Posterior vena cava (tissue), 2 donors: ENCODE results near the gene TIMMDC1. TPM values are rescaled to one million over a fixed set of nuclear protein-coding genes. Genes with fewer than 3 reads are reported as not detected.

Experiments used
- DNase-seq: peaks from one replicate; pipeline ENCODE4 v3.0.0-alpha.2; 2020; ENCODE audit warnings: low spot score
- intact Hi-C, 2 donors: fragments of 100-400 bp; cut with DNase I; formaldehyde crosslinking; loops; one replicate each; pipeline versions ENCODE4 v1.14.1 to v1.14.2; 2022 to 2023
- total RNA-seq, 2 donors: library from RNA; stranded (reverse); fragmentation: NEBNext Ultra II Directional; extraction: Animal tissue kit (Norgen Biotek cat#: 25700); gene quantifications; one replicate each; pipeline ENCODE4 v1.2.1, GENCODE V29; 2021
- donor health status: DM: yes; HTN: yes; CAD: no.
- donor health status: DM: yes; HTN: yes; CAD: no.

TIMMDC1 gene
- total RNA-seq, 2 donors from 2014 or later: 74.9 to 79.3 TPM

GRCh38 chr3:119506631-119507030 is 8.3 kb downstream of the TIMMDC1 start:
- no peak for DNase-seq
- intact Hi-C loops: no loop called here

GRCh38 chr3:119507404-119507803 is 9.1 kb downstream of the TIMMDC1 start:
- DNase-seq: no peak
- intact Hi-C loops: no loop called here

DNA sequence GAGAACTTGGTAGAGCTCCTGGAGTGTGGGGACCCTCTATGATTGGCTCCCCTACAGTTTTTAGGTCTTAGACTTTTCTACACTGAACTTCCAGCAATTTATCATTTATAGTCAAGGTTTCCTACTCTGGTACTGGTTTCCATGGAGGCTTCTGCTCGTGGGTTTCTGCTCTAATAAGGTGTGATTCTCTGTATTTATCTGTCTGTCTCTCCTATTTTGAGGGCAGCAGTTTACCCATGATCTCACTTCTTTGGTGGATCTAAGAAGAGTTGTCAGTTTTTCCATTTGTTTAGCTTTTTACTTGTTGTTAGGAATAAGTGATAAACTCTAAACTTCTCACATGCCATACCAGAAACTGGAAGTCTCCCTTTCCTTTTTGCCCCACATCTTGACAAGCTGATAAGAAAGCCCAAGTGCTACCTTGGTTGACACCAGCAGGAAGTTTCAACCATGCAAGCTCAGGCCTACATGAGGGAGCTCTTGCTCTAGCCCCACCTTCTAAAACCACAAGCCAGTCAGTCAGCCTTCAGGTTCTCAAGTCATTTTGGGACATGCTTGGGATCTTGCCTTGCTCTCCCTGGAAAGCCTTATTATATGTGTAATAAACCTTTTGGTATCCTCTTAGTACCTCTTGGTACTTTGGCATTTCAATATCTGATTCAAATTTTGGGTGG is 10.0 kb downstream of the TIMMDC1 start:
- DNase-seq: no peak
- intact Hi-C loops: no loop called here

DNA sequence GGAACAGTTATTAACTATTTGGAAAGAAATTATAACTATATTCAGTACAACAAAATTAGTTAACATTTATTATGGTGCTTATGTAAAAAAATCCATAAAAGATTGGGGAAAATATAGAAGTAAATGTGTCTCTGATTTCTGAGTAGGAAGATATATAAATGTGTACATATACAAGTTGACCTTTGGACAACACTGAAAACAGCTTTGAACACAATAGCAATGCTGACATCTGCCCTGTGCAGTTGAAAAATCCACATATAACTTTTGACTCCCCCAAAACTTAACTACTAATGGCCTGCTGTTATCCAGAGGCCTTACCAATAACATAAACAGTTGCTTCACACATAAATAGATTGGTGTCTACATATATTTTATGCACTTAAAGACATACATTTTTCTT is 12.3 kb downstream of the TIMMDC1 start:
- no peak for DNase-seq
- intact Hi-C loops: no loop called here

- DNase-seq: no peak
- intact Hi-C loops: no loop called here
These were observed 16.3 kb downstream of the TIMMDC1 start for GRCh38 chr3:119514637-119515036.

DNA sequence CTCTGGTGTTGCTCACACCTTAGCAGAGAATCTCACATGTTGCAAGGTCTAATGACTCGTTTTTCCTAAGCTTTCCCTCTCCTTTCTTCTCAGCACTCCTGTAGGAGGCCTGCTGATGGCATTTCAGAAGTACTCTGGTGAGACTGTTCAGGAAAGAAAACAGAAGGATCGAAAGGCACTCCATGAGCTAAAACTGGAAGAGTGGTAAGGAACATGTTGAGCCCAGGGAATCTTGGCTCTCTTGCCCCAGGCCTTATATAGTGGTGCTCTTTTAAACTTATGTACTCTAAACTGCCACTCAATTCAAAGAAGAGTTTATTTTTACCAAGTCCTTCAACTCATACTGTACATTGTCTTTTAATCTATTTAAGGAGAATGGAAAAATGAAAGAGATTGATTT is 18.8 kb downstream of the TIMMDC1 start:
- intact Hi-C loops: no loop called here
- no peak for DNase-seq

GRCh38 chr3:119518026-119518425 is 19.7 kb downstream of the TIMMDC1 start:
- intact Hi-C loops: no loop called here
- DNase-seq: no peak

DNA sequence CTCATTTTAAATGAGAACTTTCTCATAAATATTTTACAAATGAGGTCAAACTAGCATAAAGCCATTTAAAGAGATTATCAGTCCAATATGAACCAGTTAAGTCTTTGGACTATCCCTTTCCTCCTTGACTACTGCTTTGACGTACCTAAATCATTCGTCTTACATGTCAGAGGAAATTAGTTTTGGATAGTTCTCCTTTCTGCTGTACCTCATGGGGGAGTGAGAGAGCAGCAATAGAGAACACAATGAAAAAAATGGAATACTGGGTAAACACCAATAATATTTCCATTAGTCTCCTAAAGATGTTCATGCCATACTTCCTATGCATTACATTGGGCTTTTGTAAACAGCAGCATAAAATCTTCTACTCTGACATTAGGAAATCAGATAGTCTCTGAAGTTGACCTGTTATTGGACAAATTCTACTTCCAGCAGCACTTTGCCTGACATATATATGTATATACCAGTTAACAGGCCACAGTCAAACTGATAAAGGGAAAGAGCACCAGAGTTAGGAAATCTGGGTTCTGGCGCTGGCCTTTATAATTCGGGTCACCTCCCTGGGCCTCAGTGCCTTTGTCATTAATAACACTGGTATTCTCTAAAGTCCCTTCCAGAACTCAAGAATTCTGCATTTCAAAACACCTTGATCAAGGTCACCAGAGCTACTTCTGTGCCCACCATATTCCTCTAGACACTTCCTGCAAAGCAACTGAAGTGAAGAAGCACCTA is 26.8 kb downstream of the TIMMDC1 start:
- intact Hi-C loops: loop anchor here in 1 of 2 donors (10.0 kb wide), 1 partner anchor 160 kb away; no protein-coding TSS in a partner anchor
- no peak for DNase-seq

GRCh38 chr3:119527714-119528113 is 29.4 kb downstream of the TIMMDC1 start:
- no peak for DNase-seq
- intact Hi-C loops: loop anchor here in 1 of 2 donors (10.0 kb wide), 1 partner anchor 157 kb away; no protein-coding TSS in a partner anchor

DNA sequence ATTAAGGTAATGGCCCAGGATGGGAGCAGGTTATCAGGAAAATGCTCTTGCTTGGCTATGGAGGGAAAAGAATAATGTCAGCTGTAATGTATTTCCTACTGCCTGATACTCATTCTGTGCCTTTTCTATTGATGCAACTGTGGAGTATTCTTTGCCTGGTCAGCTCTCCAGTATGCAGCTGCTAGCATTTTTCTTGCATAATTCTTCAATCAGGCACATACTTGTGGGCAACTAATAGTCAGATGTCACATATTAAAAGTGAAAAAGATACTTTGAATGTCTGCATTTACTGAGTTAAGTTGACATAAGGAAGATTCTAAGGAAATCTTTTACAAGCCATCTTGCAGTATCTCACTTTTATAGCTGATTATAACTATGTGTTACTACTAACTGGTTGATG is 31.5 kb downstream of the TIMMDC1 start:
- intact Hi-C loops: loop anchor here in 1 of 2 donors (10.0 kb wide), 1 partner anchor 155 kb away; no protein-coding TSS in a partner anchor

GRCh38 chr3:119530456-119530855 is 32.1 kb downstream of the TIMMDC1 start:
- intact Hi-C loops: no loop called here
- DNase-seq: no peak

More for the DNA sequence above, 31.5 kb downstream of the TIMMDC1 start:
- DNase-seq: no peak

DNA sequence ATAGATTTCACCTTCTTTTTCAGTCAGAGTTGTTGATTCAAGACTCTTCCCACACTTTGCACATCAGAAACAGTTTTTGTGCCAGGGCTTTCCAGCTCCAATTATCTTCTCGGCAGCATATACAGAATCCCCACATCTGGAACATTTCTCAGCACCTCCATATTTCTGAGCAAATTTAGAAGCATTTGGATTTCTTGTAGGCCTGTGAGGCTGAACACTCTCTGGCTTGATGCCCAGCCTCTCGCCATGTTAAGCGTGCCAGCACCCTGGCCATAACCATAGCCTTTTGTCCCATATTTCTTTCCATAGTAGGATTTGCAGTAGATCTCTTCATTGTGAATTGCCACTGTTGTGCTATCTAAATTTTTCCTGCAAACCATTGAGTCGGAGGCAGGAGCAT is 32.8 kb downstream of the TIMMDC1 start:
- intact Hi-C loops: no loop called here
- no peak for DNase-seq

DNA sequence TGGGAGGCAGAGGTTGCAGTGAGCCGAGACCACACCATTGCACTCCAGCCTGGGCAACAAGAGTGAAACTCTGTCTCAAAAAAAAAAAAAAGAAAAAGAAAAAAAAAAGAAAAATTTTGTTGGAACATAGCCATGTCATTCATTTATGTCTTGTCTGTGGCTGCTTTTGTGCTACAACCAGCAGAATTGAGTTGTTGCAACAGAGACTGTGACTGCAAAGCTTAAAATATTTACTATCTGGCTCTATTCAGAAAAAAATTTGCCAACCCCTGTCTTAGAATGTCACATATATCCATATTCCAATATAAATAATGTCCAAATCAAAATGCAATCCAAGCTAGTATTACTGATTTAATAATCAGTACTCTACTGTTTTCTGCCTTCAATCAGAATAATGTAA is 35.9 kb downstream of the TIMMDC1 start:
- no peak for DNase-seq
- intact Hi-C loops: no loop called here

DNA sequence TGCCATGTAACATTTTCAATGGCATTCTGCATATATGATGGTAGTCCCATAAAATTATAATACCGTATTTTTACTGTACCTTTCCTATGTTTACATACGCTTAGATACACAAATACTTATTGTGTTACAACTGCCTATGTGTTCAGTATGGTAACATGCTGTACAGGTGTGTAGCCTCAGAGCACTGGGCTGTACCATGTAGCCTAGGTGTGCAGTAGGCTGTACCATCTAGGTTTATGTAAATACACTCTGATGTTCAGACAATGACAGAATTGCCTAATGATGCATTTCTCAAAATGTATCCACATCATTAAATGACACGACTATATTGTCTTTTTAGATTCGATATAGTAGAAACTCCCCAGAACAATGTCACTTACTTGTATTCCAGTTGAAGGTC is 38.4 kb downstream of the TIMMDC1 start:
- intact Hi-C loops: no loop called here
- no peak for DNase-seq

DNA sequence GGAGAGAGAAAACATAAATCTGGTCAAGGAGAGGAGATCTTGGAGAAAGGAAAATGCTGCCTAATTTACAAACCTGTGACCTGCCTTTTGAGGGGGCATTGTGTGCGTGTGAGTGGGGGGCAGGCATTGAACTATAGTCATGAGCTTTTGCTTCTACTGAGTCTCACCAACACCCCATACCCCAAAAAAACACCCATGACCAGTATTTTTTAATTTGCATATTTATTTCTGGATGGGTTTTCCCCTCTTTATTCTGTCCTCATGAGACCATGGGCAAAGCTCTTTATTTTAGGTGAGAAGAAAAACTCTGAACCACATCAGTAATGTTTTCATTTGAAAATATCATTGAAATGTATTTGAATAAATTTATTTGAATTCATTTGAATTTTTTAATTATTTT is 40.4 kb downstream of the TIMMDC1 start:
- intact Hi-C loops: no loop called here
- no peak for DNase-seq

DNA sequence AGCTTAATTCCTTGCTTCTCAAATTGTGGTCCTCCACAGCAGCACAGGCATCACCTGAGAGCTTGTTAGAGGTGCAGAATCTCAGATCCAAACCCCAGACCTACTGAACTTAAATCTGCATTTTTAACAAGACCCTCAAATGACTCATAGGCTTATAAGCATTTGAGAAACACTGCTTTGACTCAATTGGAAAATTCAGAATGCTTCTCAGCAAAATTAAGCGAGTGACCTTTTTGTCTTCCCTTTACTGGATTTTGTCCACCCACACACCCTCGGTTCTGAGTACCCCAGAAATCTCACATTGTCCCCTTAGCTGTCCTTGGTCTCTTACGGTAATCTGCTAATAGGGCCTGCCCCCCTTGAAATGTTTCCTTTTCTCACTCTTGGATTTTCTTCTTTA is 43.2 kb downstream of the TIMMDC1 start:
- intact Hi-C loops: loop anchor here in 1 of 2 donors (5.0 kb wide), 1 partner anchor 991 kb away; no protein-coding TSS in a partner anchor
- DNase-seq: no peak

- intact Hi-C loops: loop anchor here in 1 of 2 donors (5.0 kb wide), 1 partner anchor 990 kb away; no protein-coding TSS in a partner anchor
- no peak for DNase-seq
These were observed 43.9 kb downstream of the TIMMDC1 start for GRCh38 chr3:119542168-119542767.

GRCh38 chr3:119543147-119543546 is 44.8 kb downstream of the TIMMDC1 start:
- intact Hi-C loops: loop anchor here in 1 of 2 donors (5.0 kb wide), 1 partner anchor 989 kb away; no protein-coding TSS in a partner anchor
- DNase-seq: no peak

DNA sequence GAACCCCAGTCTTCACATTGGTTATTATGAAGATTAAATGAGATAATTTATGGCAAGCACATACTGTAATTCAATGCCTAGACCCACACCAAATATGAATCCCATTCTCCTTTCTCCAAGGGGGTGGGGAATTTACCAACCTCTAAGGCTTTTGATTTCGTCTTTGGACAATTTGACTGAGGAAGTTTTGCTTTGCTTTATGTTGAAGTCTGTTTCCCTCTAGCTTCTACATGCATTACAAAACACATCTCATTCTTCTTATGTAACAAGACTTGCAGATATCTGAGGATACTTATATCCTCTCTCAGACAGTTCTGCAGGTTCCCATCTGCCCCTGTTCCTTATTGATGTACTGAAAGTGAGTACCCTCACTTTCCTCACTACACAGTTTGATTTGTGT is 48.9 kb downstream of the TIMMDC1 start:
- no peak for DNase-seq
- intact Hi-C loops: no loop called here

GRCh38 chr3:119548341-119548740 is 50.0 kb downstream of the TIMMDC1 start:
- intact Hi-C loops: no loop called here
- no peak for DNase-seq
